OCI-M2 (cell line): Measurements from ENCODE around the gene UBA52.

ENCODE experiments used
- DNase-seq: peaks from one replicate; lab custom pipeline; 2025; ENCODE audit not compliant: unreplicated experiment; lab: John Stamatoyannopoulos, UW

Gene UBA52

GRCh38 chr19:18551631-18552030, 20.0 kb upstream of the UBA52 start:
- DNase-seq, result no peak

- DNase-seq, result peak; percentile 92
These were observed 14.1 kb upstream of the UBA52 start, which contains the start of gene KXD1 for GRCh38 chr19:18557411-18558201. TSS of gene KXD1 (plus strand) at chr19:18557870. CDS start at chr19:18562057, 4,187 bp downstream.

GRCh38 chr19:18558202-18558555, 13.5 kb upstream of the UBA52 start:
- DNase-seq, result no peak

GRCh38 chr19:18558604-18559003, 13.1 kb upstream of the UBA52 start:
- DNase-seq, result no peak

GRCh38 chr19:18559685-18560084, 12.0 kb upstream of the UBA52 start:
- DNase-seq, result no peak

- no peak for DNase-seq
These were observed 9.6 kb upstream of the UBA52 start for GRCh38 chr19:18562086-18562485.

- DNase-seq, result no peak
These were observed 4.7 kb upstream of the UBA52 start for GRCh38 chr19:18566953-18567352.

- DNase-seq, result no peak
These were observed 3.3 kb upstream of the UBA52 start for GRCh38 chr19:18568367-18568766.

- DNase-seq, result no peak
These were observed 3.1 kb downstream of the UBA52 start for GRCh38 chr19:18574691-18575291.

GRCh38 chr19:18576383-18576782, 4.7 kb downstream of the UBA52 start:
- no peak for DNase-seq

- no peak for DNase-seq
These were observed 5.8 kb downstream of the UBA52 start for GRCh38 chr19:18577365-18577914.

- no peak for DNase-seq
These were observed 8.7 kb downstream of the UBA52 start for GRCh38 chr19:18580311-18580710.

- DNase-seq, result no peak
These were observed 14.6 kb downstream of the UBA52 start for GRCh38 chr19:18586306-18586705.

- no peak for DNase-seq
These were observed 15.9 kb downstream of the UBA52 start for GRCh38 chr19:18587561-18587960.

GRCh38 chr19:18587962-18588610, 16.4 kb downstream of the UBA52 start:
- no peak for DNase-seq

GRCh38 chr19:18588611-18589379, 17.1 kb downstream of the UBA52 start, which contains the start of gene REX1BD:
TSS of gene REX1BD (plus strand) at chr19:18588798. CDS start at chr19:18588802, 4 bp downstream.
- DNase-seq, result peak; percentile 73

GRCh38 chr19:18589380-18590272, 18.0 kb downstream of the UBA52 start:
- DNase-seq, result no peak

GRCh38 chr19:18590273-18591272, 18.9 kb downstream of the UBA52 start:
- no peak for DNase-seq
